Right renal cortex interstitium (tissue), 3 donors: ENCODE measurements around the gene HHATL. TPM values are rescaled to one million over a fixed set of nuclear protein-coding genes. Genes with fewer than 3 reads are reported as not detected.
"Not testable (repeated sequence)": the region's sequence is repeated elsewhere in the genome, so short reads cannot be mapped to it uniquely, and the experiment has no call there.

ENCODE experiments used
- DNase-seq, 3 donors: peaks; one replicate each; pipeline ENCODE4 v3.0.0-alpha.2; 2013; ENCODE audit warnings: low read depth in 3 of 3, low spot score in 2 of 3
- polyA plus RNA-seq, 3 donors: library from polyadenylated mRNA; unstranded; fragments of 120-200 nt; gene quantifications; one replicate each; pipeline ENCODE4 v1.2.1, GENCODE V29; 2013; ENCODE audit not compliant: insufficient read length in 3 of 3

HHATL gene
- polyA plus RNA-seq, 3 donors, result 0.28 to 0.82 (median 0.35) TPM

DNA sequence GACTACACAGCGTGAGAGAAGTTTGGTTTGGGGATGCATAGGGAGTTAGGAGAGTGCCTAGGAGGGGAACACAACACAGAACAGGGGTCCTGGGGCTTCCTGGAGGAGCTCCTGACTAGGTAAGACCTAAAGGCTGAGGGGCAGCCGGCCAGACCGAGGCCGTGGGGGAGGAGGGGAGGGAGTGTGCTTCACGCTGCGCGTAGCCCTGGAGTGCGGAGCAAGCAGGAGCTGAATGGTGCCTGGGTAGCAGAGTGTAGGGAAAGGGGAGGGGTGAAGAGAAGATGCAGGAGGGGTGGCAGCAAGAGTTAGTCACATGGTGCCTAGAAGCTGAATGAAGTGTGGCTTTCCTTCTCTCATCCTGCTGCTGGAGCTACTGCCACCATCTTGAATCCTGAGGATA is 32.4 kb upstream of the HHATL start:
- no peak for DNase-seq

DNA sequence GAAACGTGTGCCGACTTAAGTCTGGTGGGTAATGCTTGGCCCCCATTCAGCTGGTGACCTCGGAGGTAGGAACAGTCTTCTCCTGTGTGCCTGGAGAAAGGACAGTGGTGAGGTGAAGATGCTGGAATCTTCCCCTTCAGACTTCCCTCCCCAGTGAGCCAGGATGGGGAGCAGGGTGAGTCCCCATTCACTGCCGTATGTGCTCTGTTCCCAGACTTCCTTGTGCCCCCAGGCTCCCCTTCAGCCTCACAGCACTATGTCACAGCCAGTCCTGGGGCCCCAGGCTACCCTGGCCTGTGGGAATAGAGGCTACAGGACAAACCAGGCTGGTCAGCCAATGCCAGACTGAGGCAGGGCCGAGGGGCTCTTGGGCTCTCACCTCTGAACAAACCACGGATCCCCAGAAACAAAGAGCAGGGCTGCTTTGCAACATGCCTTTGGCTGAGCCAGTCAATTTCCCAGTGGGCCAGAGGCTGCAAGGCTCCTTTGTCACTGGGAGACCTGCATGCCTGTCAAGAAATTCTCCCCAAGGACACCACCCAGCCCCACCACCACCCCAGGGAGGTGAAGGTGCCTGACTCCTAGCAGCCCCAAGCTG is 31.8 kb upstream of the HHATL start:
- no peak for DNase-seq

- DNase-seq, result no peak
Observed at GRCh38 chr3:42733501-42734262, 31.1 kb upstream of the HHATL start.

DNA sequence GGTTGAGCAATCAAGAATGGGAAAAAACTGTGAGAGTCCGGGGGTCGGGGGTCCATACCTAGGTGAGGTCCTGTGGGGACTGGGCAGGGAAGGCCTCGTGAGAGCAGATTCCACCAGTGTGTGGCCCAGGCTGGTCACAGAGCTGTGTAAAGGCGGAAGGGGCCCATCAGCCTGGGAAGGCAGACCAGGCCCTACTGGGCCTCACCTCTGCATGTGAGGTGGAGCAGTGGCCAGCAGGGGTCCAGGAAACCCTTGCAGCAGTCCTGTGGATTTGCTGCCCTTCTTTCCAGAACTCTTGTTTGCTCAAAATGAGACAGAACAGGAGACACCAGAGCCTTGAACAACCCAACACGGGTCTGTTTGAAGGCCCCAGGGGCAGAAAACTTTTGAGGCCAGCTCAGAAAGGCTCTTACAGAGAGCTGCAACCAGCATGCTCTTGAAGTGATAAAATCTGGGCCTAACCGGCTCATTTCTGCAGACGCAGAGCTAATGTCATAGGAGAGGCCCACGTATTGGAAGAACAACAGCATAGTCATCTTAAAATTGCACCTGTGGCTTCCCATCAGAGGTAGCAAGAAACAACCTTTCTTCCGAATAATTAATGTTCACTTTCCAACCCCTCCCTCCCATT is 30.3 kb upstream of the HHATL start:
- no peak for DNase-seq

DNA sequence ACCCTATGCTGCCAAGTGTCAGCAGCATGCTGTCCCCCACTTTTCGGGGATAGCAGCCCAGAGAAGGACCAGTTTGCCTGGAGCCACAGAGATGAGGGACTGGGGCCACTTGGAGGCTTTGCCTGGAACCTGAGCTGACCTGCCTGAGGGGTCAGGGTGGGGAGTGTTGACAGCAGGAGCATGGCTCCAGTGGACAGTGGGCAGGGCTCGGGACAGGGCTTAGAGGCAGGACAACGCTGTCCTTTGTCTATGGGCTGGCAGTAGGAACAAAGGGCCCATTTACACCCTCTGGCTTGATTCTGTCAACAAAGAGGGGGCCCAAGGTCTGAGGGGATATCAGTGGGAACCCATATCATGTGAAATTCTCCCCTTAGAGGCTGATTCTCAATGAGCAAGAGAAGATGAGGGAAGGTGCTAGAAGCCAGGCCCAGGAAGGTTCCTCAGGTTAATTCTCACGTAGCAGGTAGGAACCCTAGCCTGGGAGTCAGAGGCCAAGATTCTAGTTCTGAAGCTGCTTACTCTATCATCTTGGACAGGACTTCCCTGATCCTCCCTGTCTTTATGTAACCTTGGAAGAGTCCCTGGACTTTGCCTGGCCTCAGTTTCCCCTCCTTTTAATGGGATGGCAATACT is 29.7 kb upstream of the HHATL start:
- no peak for DNase-seq

DNA sequence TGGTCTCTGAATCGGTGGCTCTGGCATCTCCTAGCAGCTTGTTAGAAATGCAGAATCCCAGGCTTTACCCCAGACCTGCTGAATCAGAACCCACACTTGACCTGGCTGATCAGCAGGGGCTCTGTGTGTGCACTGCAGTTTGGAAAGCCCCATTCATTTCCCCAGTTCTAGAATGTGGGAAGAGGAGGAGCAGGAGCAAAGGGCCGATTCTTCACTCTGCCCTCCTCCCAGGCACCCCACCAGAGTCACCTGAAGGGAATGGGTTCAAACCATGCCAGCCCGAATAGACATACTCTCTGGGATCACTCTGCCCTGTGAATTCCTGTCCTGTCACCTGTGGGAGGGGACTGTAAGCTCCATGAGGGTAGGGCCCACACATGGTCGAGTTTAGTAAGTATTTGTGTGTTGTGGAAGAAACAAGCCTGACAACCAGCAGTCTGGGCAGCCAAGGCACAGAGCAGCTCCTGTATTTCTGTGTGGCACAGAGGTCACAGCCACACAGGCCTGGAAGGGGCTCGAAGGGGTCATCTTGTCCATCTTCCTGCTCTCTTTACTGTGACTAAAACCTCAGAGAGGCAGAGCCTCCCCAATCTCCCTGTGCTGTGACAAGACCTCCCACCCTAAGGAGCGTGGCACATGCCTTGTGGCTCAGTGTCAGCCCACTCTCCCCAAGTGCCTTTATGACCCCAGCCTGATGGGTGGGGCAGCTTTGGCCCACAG is 29.0 kb upstream of the HHATL start:
- DNase-seq, result no peak

- DNase-seq, result no peak
Observed at GRCh38 chr3:42730706-42731420, 28.3 kb upstream of the HHATL start.

GRCh38 chr3:42730294-42730693 is 27.7 kb upstream of the HHATL start:
- DNase-seq, result no peak

DNA sequence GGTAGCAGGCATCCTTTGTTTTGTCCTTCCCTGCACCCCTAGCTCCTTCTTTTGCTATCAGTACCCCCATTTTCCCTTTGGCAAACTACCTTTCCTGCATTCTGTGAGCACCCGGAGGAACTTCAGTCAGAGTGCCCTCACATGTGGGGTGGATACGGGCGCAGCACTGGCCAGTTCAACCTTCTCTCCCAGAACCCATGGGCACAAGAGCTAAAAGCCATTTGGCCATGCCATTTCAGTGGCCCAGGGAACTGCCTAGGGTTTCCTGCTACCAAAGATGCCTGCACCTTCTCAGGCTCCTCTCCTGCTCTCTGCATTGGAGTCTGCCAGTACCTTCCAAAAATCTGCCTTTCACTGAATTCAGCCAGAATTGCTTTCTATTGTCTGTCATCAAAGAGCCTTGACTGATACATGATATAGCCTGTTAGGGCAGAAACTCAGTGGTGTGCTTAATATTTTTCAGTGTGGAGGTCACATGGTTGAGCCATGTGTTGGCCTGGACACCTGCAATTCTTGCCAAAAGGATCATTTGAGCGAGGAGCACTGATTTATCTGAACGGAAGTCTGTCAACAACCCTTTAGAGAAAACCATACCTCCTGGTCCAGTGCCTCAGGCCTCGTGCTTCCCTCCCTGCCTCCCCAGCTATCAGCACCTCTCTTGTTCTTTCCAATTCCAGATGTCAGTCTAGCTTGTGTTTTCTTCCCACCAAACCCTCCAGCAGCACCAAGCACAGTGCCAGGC is 27.0 kb upstream of the HHATL start:
- DNase-seq, result no peak

GRCh38 chr3:42728668-42729364 is 26.2 kb upstream of the HHATL start:
- DNase-seq, result no peak

DNA sequence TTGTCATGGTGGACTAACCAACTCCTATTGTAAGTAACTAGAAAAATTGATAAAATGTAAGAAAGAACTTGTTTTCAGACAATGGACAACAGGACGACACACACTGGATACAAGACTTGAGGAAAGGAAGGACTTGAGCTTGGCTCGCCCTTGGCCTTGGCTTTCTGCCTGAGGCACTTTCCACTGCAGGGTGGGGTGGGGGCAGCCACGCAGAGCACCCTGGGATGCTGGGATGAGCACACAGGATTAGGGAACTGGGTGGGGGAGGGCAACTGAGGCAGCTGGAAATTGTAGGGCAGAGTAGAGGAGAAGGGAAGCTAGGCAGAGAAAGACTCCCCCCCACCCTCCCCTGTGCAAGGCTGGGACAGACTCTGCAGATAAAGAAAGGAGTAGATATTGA is 25.5 kb upstream of the HHATL start:
- no peak for DNase-seq

DNA sequence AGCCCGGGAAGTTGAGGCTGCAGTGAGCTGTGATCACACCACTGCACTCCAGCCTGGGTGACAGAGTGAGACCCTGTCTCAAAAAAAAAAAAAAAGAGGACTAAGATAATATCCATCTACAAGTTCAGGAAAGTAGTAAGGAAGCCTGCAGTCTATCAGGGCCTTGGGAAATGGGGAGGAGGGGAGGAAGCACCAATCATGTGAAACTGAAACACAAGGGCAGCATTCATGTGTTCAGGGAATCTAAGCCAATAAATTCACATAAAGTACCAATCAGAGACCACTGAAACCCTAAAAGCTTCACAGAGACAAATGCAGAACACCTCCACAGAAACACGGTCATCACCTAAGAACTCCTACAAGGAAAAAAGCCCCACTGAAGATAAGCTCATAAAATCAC is 22.9 kb upstream of the HHATL start:
- no peak for DNase-seq

GRCh38 chr3:42723219-42723618 is 20.6 kb upstream of the HHATL start:
- no peak for DNase-seq

GRCh38 chr3:42722442-42722841 is 19.8 kb upstream of the HHATL start:
- DNase-seq, result not testable (repeated sequence)

DNA sequence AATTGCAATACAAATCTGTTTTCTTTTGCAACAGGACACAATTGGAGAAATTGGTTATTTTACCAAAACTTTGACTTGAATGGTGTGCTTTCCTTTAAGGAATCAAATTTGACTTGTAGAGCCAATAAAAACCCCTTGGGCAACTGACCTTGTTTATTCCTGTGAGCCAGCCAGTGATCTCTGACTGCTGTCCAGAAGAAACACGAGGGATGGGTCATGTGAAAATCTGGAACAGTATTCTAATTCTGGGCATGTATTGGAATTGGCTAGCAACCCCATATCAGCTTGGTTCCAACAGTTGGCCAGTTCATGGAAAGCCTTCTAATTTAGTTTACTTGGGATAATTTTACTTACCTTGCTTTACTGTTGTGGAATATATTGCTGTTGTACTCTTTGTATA is 19.1 kb upstream of the HHATL start:
- DNase-seq, result no peak

- DNase-seq, result no peak
Observed at GRCh38 chr3:42720126-42720525, 17.5 kb upstream of the HHATL start.

DNA sequence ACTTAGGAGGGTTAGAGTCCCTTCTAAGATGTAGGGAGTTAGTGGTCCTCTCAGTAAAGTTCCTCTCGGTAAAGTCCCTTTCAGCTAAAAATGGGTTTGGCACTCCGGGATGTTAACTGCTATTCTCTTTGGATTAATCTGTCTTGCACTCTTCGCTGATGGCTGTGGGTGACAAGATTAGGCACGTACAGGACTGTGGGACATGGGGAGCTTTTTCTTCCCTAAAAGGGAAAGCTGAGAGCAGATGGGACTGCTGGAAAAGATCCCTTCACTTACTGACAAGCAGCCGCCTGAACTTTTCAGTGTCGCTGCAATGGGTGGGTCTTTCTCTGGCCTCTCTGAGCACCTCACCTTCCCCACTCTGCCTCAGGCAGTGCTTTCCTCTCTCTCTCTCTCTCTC is 16.4 kb upstream of the HHATL start:
- no peak for DNase-seq

DNA sequence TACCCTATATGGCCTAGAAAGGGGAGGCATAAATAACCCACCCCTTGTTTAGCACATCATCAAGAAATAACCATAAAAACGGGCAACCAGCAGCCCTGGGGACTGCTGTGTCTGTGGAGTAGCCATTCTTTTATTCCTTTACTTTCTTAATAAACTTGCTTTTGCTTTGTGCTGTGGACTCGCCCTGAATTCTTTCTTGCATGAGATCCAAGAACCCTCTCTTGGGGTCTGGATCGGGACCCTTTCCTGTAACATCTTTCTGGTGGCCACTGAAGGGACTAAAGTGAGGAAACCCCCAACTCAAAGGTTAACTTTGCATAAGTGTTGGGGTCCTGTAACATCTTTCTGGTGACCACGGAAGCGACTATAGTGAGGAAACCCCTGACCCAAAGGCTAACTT is 15.7 kb upstream of the HHATL start:
- DNase-seq, result no peak

DNA sequence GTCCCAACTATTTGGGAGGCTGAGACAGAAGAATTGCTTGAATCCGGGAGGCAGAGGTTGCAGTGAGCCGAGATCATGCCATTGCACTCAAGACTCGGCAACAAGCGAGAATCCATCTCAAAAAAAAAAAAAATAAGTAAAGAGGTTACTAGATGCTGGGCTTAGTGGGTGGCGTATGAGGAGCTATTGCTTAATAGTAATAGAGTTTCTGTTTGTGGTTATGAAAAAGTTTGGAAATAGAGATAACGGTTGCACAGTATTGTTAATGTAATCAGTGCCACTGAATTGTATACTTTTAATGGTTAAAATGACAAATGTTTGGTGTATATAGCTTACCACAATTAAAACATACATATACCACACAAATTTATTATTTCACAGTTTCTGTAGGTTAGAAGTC is 14.7 kb upstream of the HHATL start:
- no peak for DNase-seq
